Measurements from ENCODE around the gene TK2. TPM values are rescaled to one million over a fixed set of nuclear protein-coding genes. Genes with fewer than 3 reads are reported as not detected.

TK2 gene
- total RNA-seq, 6 experiments from 2014 or later = 29.1 to 43.8 (median 32.6) TPM

- Mint-ChIP-seq H3K36me3 (ENCODE audit: low read depth) (no peaks in the 10 kb centered on the region), H3K4me1 (ENCODE audit: low read depth) (peaks cover 15% of the 10 kb centered on the region), H3K27me3 (ENCODE audit: insufficient read depth) (peaks cover 7% of the 10 kb centered on the region), H3K4me3 (no peak overlapping the region), H3K27ac (no peak overlapping the region), H3K9me3 (no peaks in the 10 kb centered on the region)
- DNase-seq = no peak
- TF ChIP-seq, protein P1, sequence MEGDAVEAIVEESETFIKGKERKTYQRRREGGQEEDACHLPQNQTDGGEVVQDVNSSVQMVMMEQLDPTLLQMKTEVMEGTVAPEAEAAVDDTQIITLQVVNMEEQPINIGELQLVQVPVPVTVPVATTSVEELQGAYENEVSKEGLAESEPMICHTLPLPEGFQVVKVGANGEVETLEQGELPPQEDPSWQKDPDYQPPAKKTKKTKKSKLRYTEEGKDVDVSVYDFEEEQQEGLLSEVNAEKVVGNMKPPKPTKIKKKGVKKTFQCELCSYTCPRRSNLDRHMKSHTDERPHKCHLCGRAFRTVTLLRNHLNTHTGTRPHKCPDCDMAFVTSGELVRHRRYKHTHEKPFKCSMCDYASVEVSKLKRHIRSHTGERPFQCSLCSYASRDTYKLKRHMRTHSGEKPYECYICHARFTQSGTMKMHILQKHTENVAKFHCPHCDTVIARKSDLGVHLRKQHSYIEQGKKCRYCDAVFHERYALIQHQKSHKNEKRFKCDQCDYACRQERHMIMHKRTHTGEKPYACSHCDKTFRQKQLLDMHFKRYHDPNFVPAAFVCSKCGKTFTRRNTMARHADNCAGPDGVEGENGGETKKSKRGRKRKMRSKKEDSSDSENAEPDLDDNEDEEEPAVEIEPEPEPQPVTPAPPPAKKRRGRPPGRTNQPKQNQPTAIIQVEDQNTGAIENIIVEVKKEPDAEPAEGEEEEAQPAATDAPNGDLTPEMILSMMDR (IDR thresholded peaks at IDR 0.05) = no peak
Measured at GRCh38 chr16:66484453-66485213, 65.3 kb downstream of the TK2 start.

GRCh38 chr16:66483689-66484452, 66.1 kb downstream of the TK2 start:
- DNase-seq = peak; percentile 58

DNA sequence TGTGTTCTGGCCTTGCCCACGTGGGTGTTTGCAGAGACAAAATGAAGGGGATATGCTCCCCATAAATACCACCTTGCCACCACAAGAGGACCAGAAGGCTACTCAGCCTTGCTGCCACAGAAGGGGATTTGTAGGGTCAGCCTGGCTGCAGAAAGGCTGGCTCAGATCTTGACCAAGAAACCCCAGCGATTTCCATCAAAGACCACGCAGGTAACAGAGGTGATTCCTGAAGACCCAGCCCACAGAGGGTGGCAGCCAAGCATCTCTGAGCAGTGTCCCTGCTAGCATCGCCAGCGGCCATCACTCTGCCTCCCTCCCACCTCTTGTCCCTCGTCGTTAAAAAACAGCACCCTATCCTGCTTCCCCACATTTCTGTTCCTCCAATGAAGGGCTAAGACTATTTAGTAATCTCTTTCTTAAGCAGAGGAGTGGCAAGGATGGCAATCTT, 68.0 kb downstream of the TK2 start:
- H3K4me1 Mint-ChIP-seq (ENCODE audit: low read depth) = peaks cover 6% of the 10 kb centered on the region
- H3K36me3 Mint-ChIP-seq (ENCODE audit: low read depth) = no peaks in the 10 kb centered on the region
- DNase-seq = no peak
- peaks cover 3% of the 10 kb centered on the region for H3K27me3 Mint-ChIP-seq (ENCODE audit: insufficient read depth)
- no peak overlapping the region for H3K27ac Mint-ChIP-seq
- H3K9me3 Mint-ChIP-seq = no peaks in the 10 kb centered on the region
- H3K4me3 Mint-ChIP-seq = no peak overlapping the region
- TF ChIP-seq, protein P1 (IDR thresholded peaks at IDR 0.05) = peak; percentile 22; the same call in 1 of the 2 replicates

More at GRCh38 chr16:66483689-66484452, 66.1 kb downstream of the TK2 start:
- TF ChIP-seq, protein P1 (IDR thresholded peaks at IDR 0.05) = peak; percentile 95
- H3K9me3 Mint-ChIP-seq = no peaks in the 10 kb centered on the region
- H3K4me3 Mint-ChIP-seq = no peak overlapping the region
- no peak overlapping the region for H3K27ac Mint-ChIP-seq
- H3K36me3 Mint-ChIP-seq (ENCODE audit: low read depth) = no peaks in the 10 kb centered on the region
- H3K4me1 Mint-ChIP-seq (ENCODE audit: low read depth) = peaks cover 15% of the 10 kb centered on the region
- peaks cover 3% of the 10 kb centered on the region for H3K27me3 Mint-ChIP-seq (ENCODE audit: insufficient read depth)

DNA sequence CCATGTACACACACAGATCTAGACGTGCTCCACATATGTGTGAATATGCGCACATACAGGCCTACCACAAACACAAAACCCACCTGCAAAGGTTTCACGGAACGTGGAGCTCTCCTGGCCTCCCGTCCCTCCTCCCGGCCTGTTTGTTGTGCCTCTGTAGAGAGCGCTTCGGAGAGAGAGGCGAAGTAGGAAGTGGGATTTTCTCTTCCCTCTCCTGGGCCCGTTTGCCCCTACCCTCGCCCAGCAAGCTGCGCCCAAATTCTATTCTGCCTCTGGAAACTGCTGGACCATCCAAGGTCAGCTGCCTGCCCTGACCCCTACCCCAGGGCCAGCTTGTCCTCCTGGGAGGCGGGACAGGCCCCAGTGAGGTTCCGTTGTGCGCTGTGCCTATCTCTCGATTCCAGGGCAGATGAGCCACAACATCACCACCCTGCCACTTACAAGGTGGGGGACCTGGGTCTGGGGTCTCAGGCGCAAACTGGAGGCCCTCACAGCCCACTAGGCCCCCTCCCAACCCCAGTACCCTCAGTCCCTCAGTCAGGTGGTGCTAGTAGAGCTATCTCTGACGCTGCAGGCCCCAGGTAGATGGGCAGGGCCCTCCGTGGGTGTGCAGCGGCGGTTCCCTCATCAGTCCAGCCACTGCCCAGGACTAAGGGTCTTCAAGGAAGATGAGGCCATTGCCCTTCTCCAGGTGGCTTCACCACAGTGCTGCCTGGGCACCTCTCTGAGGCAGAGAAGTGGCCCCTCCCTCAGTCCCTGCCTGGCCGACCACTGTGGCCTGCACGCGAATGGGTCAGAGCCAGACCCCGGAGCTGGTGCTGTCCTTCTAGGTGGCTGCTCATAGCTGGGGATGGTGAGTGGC, 68.6 kb downstream of the TK2 start:
- DNase-seq = no peak
- Mint-ChIP-seq H3K4me1 (ENCODE audit: low read depth) (no peaks in the 10 kb centered on the region; the same call in none of the 2 replicates), H3K27me3 (ENCODE audit: insufficient read depth) (peaks cover 3% of the 10 kb centered on the region), H3K4me3 (no peak overlapping the region), H3K9me3 (no peaks in the 10 kb centered on the region), H3K36me3 (ENCODE audit: low read depth) (no peaks in the 10 kb centered on the region), H3K27ac (no peak overlapping the region)
- TF ChIP-seq, protein P1 (IDR thresholded peaks at IDR 0.05) = no peak
